HPDE6-E6E7 (cell line): ENCODE data around the gene EDDM3A.

ENCODE experiments used
- DNase-seq: peaks from one replicate; pipeline ENCODE4 v3.0.0; 2011; ENCODE audit warnings: missing footprints; ENCODE audit errors: extremely low spot score

EDDM3A gene

DNA sequence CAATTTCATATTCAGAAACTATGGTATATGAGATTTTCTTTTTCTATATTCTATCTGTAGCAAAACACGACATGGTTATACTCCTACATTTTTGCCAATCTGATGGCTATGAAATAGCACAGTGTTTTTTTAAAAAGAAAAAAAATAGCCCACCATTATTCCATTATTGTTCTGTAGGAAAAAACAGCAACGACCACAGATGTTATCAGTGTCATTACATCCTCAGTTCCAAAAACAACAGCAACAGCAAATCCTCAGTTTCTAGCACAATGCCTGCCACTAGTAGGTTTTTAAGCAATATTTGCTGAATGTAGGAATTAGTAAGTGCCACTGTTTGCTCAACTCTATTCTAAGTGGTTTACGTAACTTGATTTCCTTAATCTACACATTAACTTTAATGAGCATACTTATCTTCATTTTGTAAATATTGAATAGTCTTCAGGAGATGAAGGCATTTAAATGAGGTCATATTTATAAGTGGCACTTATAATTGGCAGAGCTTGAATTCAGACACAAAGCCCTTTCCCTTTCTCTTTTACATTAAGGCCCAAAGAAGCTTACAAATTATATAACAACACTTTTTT, 43.6 kb downstream of the EDDM3A start:
- no peak for DNase-seq

GRCh38 chr14:20790464-20791116, 44.9 kb downstream of the EDDM3A start:
- DNase-seq, result no peak

- DNase-seq, result no peak
These were observed 45.5 kb downstream of the EDDM3A start for GRCh38 chr14:20791187-20791586.

DNA sequence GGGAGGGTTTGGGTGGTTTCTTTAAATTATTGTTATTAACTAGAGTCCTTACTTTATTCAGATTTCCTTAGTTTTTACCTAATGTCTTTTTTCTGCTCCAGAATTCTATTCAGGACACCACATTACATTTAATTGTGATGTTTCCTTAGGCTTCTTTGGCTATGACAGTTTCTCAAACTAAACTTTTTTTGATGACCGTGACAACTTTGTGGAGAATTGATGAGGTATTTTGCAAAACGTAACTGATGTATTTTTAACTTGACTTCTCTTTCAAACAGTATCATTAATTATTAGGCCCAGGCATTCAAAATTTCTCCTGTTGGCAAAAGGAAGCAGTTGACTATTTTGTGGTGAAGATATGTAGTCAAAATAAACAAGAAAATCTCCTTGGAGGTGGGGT, 45.9 kb downstream of the EDDM3A start:
- no peak for DNase-seq

DNA sequence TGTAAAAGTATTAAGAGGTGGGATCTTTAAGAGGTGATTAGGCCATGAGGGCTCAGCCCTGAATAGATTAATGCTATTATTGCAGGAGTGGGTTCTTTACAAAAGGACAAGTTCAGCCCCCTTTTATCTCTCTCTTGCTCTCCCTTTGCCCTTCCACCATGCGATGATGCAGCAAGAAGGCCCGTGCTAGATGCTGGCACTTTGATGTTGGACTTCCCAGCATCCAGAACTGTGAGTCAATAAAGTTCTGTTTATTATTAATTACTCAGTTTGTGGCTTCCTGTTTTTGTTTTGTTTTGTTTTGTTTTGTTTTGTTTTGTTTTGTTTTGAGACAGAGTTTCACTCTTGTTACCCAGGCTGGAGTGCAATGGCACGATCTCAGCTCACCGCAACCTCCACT, 46.9 kb downstream of the EDDM3A start:
- no peak for DNase-seq

DNA sequence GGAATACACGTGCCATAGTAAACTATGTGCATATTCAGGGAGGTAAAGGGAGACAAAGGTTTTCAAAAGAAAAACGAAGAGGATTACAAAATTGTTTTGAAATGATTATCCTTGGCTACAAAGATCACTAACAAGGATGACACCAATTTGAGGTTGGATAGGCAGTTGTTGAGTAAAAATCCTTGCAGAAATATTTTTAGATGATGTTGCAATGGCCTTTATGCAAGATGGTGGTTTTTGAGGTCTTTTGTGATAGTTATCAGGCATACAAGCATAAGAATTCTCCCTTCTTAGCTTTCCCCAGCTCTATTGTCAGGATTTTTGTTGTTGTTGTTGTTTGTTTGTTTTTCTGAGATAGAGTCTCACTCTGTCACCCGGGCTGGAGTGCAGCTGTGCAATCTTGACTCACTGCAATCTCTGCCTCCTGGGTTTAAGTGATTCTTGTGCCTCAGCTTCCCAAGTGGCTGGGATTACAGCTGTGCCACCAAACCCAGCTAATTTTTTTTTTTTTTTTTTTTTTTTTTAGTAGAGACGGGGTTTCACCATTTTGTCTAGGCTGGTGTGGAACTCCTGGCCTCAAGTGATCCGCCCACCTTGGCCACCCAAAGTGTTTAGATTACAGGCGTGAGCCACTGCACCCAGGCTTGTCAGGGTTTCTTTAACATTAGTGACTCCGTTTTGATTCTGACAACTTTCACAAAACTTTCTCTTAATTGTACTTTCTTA, 49.1 kb downstream of the EDDM3A start:
- DNase-seq, result no peak

- no peak for DNase-seq
These were observed 51.5 kb downstream of the EDDM3A start for GRCh38 chr14:20797164-20797563.
